Mesothelial cell of epicardium (in vitro differentiated cells): ENCODE results near the gene MXRA8. TPM values are rescaled to one million over a fixed set of nuclear protein-coding genes. Genes with fewer than 3 reads are reported as not detected.

ENCODE experiments used
- DNase-seq, 2 experiments: peaks; one replicate each; pipeline ENCODE4 v3.0.0; 2021; ENCODE audit warnings: low spot score in 2 of 2; ENCODE audit not compliant: unreplicated experiment in 2 of 2
- H3K27ac Mint-ChIP-seq: 2 replicates; pipeline ENCODE4 v1.8.0; 2021; ENCODE audit warnings: mixed read lengths
- H3K27me3 Mint-ChIP-seq: 2 replicates; pipeline ENCODE4 v1.8.0; 2021; ENCODE audit warnings: low read depth, mixed read lengths
- H3K36me3 Mint-ChIP-seq: 2 replicates; pipeline ENCODE4 v1.8.0; 2021; ENCODE audit warnings: mixed read lengths
- H3K4me1 Mint-ChIP-seq: 2 replicates; pipeline ENCODE4 v1.8.0; 2021; ENCODE audit warnings: mixed read lengths
- H3K4me3 Mint-ChIP-seq: 2 replicates; pipeline ENCODE4 v1.8.0; 2021; ENCODE audit warnings: mild to moderate bottlenecking, moderate library complexity, mixed read lengths
- H3K9me3 Mint-ChIP-seq: 2 replicates; pipeline ENCODE4 v1.8.0; 2021; ENCODE audit warnings: mixed read lengths
- total RNA-seq: library from RNA; stranded (reverse); gene quantifications from 3 replicates; pipeline ENCODE4 v1.2.1, GENCODE V29; 2021
- TF ChIP-seq, protein P1 (sequence below): fragments of 200-600 bp; sonication (generic); IDR thresholded peaks from one replicate; pipeline ENCODE4 v1.5.0; 2021; ENCODE audit warnings: antibody characterized with exemption; ENCODE audit not compliant: unreplicated experiment

MXRA8 gene
- total RNA-seq, 1 donor from 2014 or later = 157 TPM

DNA sequence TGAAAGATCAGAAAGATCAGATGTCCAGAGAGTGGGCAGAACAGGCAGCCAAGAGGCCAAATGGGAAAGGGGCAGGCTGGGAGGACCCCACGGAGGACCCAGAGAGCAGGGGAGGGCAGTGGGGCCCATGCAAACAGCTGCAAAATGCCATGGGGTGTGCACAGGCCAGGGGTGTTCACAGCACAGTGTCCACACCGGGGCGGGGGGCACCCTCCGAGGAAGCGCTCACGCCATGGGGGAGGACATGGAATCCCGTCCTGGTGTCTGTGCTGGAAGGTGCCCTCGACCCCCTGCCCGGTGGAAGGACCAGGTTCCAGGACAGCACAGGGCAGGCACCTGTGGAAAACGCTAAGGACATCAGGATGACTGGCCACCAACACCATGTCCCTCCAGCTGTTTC lies 35.4 kb downstream of the MXRA8 start:
- Mint-ChIP-seq H3K9me3 (no peaks in the 10 kb centered on the region), H3K27ac (no peak overlapping the region), H3K4me1 (peaks cover 16% of the 10 kb centered on the region), H3K36me3 (peaks cover 2% of the 10 kb centered on the region), H3K4me3 (peak overlapping the region; percentile 85), H3K27me3 (no peaks in the 10 kb centered on the region)
- no peak for DNase-seq
- TF ChIP-seq, protein P1, sequence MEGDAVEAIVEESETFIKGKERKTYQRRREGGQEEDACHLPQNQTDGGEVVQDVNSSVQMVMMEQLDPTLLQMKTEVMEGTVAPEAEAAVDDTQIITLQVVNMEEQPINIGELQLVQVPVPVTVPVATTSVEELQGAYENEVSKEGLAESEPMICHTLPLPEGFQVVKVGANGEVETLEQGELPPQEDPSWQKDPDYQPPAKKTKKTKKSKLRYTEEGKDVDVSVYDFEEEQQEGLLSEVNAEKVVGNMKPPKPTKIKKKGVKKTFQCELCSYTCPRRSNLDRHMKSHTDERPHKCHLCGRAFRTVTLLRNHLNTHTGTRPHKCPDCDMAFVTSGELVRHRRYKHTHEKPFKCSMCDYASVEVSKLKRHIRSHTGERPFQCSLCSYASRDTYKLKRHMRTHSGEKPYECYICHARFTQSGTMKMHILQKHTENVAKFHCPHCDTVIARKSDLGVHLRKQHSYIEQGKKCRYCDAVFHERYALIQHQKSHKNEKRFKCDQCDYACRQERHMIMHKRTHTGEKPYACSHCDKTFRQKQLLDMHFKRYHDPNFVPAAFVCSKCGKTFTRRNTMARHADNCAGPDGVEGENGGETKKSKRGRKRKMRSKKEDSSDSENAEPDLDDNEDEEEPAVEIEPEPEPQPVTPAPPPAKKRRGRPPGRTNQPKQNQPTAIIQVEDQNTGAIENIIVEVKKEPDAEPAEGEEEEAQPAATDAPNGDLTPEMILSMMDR = no peak

DNA sequence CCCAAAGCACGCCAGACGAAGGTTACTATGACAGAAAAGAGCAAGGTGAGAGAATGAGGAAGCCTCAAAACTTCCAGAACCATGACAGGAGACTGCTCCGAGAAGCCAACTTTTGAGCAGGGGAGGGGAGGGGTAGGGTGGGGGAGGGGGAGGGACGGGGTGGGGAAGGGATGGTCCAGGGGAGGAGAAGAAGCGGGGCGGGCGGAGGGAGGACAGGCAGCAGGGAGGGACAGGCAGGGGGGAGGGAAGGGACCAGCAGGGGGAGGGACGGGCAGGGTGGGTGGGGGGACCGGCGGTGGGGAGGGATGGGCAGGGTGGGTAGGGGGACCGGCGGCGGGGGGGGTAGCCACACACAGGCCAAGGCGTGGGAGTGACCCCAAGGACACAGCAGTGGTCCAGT lies 35.9 kb downstream of the MXRA8 start:
- Mint-ChIP-seq H3K27me3 (no peaks in the 10 kb centered on the region), H3K4me1 (peaks cover 17% of the 10 kb centered on the region), H3K36me3 (peaks cover 2% of the 10 kb centered on the region), H3K4me3 (peak overlapping the region; percentile 85), H3K27ac (no peak overlapping the region), H3K9me3 (no peaks in the 10 kb centered on the region)
- no peak for DNase-seq
- TF ChIP-seq, protein P1 = no peak

DNA sequence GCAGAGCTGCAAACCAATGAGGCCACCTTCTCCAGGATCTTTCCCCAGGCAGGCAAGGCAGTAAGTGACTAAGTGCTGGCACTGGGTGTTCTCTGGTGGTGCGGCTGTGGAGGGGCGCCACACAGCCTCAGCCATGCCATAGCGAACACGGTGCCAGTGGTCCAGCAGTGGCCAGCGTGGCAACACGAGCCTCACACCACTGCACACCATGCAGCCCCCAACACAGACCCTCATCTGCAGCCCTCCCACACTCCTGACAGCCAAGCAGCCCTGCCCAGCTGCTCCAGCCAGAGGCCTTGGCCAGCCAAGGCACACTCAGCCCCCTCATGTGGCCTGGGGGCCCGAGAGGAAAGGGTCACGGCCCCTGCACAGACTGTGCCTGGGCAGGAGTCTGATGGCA lies 36.9 kb downstream of the MXRA8 start:
- Mint-ChIP-seq H3K27me3 (no peaks in the 10 kb centered on the region), H3K9me3 (no peaks in the 10 kb centered on the region), H3K27ac (no peak overlapping the region), H3K4me1 (peaks cover 19% of the 10 kb centered on the region), H3K36me3 (peaks cover 4% of the 10 kb centered on the region), H3K4me3 (no peak overlapping the region)
- DNase-seq = no peak
- TF ChIP-seq, protein P1 = no peak

DNA sequence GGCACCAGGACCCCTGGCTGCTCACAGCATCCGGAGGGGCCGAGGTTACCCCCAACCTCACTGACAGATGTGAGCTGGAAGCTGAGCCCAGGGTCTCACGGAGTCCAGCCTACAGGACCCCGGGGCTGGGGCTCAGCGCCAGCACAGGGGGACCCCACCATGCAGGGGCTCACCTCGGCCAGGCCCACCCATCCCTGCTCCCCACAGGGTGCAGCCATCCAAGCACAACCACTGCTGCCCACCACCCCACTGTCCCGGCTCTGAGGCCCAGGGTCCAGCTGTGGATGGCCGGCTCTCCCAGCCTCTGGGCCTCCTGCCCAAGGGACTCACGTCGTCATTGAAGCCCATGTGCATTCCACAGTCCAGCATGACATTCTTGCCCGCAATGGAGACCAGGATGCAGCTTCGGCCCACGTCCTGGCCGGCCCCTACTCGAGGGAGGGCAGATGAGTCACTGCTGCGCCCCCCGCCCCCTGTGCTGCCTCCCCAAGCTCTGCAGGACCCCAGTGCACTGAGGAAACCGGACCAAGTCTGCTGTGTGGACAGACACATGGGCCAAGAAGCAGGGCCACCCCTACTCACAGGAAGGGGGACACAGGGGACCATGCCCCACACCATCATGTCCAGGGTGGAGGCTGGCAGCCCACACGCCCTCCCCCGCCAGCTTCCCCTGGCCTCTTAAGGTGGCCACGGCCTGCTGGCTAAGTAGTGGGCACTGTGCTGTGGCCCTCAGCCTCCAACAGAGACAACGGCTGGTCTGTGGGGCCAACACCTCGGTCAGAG lies 37.5 kb downstream of the MXRA8 start:
- TF ChIP-seq, protein P1 = no peak
- Mint-ChIP-seq H3K4me1 (peaks cover 17% of the 10 kb centered on the region), H3K27me3 (no peaks in the 10 kb centered on the region), H3K36me3 (peaks cover 4% of the 10 kb centered on the region), H3K9me3 (no peaks in the 10 kb centered on the region), H3K4me3 (no peak overlapping the region), H3K27ac (no peak overlapping the region)
- DNase-seq = no peak

DNA sequence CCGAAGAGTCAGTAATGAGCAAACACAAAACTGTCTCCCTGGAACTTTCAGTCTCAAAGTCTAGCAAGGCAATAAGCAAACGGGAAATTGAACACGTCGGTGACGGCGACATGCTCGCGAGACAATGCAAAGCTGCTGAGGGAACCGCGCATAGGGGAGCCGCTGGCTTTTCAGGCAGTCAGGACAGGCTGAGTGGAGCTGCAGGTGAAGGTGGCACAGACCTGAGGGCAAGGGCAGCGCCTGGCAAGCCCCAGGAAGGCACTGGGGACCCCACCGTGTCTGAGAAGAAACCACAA lies 38.8 kb downstream of the MXRA8 start:
- H3K36me3 Mint-ChIP-seq = peaks cover 4% of the 10 kb centered on the region
- H3K9me3 Mint-ChIP-seq = no peaks in the 10 kb centered on the region
- no peak overlapping the region for H3K4me3 Mint-ChIP-seq
- peak overlapping the region; percentile 50 for H3K27ac Mint-ChIP-seq
- peaks cover 19% of the 10 kb centered on the region for H3K4me1 Mint-ChIP-seq
- H3K27me3 Mint-ChIP-seq = no peaks in the 10 kb centered on the region
- no peak for DNase-seq
- TF ChIP-seq, protein P1 = no peak
